Astrocyte (in vitro differentiated cells and primary cell): ENCODE measurements around the gene NPC1L1.

Source experiments
- EZH2 ChIP-seq: IDR thresholded peaks from 2 replicates; pipeline ENCODE4 v1.6.1; 2012; ENCODE audit warnings: mild to moderate bottlenecking, low read length, inconsistent platforms; ENCODE audit not compliant: insufficient read depth
- TF ChIP-seq, protein P1 (sequence below): IDR thresholded peaks from 2 replicates; pipeline ENCODE4 v1.5.1; 2011; ENCODE audit warnings: low read depth, mild to moderate bottlenecking, inconsistent platforms, low read length, moderate library complexity; ENCODE audit not compliant: insufficient read depth

DNA sequence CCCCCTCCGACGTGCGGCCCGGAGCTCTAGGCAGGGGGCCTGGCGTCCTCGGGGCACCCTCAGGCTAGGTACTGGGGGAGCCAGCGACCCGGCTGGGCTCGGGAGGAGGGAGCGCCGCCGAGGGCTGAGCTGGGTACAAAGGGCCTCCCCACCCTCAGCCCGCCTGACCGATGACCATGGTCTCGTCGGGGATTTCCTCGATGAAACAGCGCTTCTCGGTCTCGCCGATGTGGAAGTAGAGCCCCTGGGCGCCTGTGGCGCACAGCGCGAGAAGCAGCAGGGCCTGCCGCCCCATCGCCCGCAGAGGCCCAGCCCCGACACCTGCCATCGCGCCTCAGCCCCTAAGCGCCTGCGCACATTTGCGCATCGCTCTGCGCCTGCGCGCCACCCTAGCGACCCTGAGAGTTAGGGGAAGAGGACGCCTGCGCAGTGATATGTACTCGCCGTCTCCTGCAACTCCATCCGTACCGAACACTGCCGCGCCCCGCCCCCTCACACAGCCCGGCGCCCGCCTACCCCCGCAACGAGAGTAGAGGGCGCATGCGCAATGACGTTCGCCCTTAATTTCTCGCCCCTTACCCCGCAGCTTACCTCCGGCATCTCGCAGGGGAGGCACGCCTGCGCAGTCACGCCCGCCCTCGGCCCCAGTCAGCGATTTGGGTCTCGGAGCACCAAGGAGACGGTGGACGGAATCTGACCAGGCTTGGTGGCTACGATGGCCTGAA lies 40.9 kb upstream of the NPC1L1 start, which contains the start of gene TMED4:
- no peak for TF ChIP-seq EZH2
- TF ChIP-seq, protein P1, sequence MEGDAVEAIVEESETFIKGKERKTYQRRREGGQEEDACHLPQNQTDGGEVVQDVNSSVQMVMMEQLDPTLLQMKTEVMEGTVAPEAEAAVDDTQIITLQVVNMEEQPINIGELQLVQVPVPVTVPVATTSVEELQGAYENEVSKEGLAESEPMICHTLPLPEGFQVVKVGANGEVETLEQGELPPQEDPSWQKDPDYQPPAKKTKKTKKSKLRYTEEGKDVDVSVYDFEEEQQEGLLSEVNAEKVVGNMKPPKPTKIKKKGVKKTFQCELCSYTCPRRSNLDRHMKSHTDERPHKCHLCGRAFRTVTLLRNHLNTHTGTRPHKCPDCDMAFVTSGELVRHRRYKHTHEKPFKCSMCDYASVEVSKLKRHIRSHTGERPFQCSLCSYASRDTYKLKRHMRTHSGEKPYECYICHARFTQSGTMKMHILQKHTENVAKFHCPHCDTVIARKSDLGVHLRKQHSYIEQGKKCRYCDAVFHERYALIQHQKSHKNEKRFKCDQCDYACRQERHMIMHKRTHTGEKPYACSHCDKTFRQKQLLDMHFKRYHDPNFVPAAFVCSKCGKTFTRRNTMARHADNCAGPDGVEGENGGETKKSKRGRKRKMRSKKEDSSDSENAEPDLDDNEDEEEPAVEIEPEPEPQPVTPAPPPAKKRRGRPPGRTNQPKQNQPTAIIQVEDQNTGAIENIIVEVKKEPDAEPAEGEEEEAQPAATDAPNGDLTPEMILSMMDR: no peak
